A673 (cell line): ENCODE results near the gene PRKG1. TPM values are rescaled to one million over a fixed set of nuclear protein-coding genes. Genes with fewer than 3 reads are reported as not detected.

Experiments
- BruUV-seq: library from RNA; stranded (reverse); fragments of 400-500 nt; replicated peaks from 2 replicates; lab custom pipeline; 2021; lab: Mats Ljungman, UMichigan
- CTCF ChIA-PET: fragments of 300-600 bp; sonication (Branson Sonifier 250); formaldehyde crosslinking; loops from one replicate; lab custom pipeline; 2022; ENCODE audit warnings: antibody characterized with exemption; lab: Charles Lee
- POLR2A ChIA-PET: fragments of 300-600 bp; sonication (Branson Sonifier 250); formaldehyde crosslinking; loops from one replicate; lab custom pipeline; 2022; ENCODE audit warnings: antibody characterized with exemption; ENCODE audit not compliant: low non-redundant PET; lab: Charles Lee
- DNase-seq: peaks from one replicate; pipeline ENCODE4 v3.0.0-alpha.2; 2015; ENCODE audit warnings: low spot score
- H3K27ac ChIP-seq: fragments of 200-600 bp; sonication (generic); 2 replicates; pipeline ENCODE4 v1.5.1; 2016; ENCODE audit warnings: mixed run types, low read depth, mild to moderate bottlenecking, mixed read lengths, antibody characterized with exemption, low read length; ENCODE audit not compliant: poor library complexity, severe bottlenecking
- H3K27me3 ChIP-seq: fragments of 200-600 bp; sonication (generic); replicated peaks from 2 replicates; pipeline ENCODE4 v1.6.1; 2017; ENCODE audit warnings: mixed run types, low read depth, mild to moderate bottlenecking, mixed read lengths, antibody characterized with exemption, low read length; ENCODE audit not compliant: insufficient read depth, poor library complexity
- H3K36me3 ChIP-seq: fragments of 200-600 bp; sonication (generic); 2 replicates; pipeline ENCODE4 v1.6.1; 2016; ENCODE audit warnings: mixed run types, mild to moderate bottlenecking, mixed read lengths, antibody characterized with exemption, low read length; ENCODE audit not compliant: insufficient read depth, poor library complexity, severe bottlenecking
- H3K4me1 ChIP-seq: fragments of 200-600 bp; sonication (generic); 2 replicates; pipeline ENCODE4 v1.6.1; 2017; ENCODE audit warnings: mixed run types, mild to moderate bottlenecking, mixed read lengths, antibody characterized with exemption, low read length; ENCODE audit not compliant: insufficient read depth, poor library complexity, severe bottlenecking
- H3K4me3 ChIP-seq: fragments of 200-600 bp; sonication (generic); 2 replicates; pipeline ENCODE4 v1.5.1; 2016; ENCODE audit warnings: low read depth, mixed run types, mild to moderate bottlenecking, mixed read lengths, low read length; ENCODE audit not compliant: poor library complexity, severe bottlenecking
- H3K9me3 ChIP-seq: fragments of 200-600 bp; sonication (generic); 2 replicates; pipeline ENCODE4 v1.6.1; 2016; ENCODE audit warnings: mixed run types, low read depth, mild to moderate bottlenecking, mixed read lengths, antibody characterized with exemption, low read length; ENCODE audit not compliant: poor library complexity, severe bottlenecking
- EZH2 ChIP-seq: fragments of 200-600 bp; sonication (generic); IDR thresholded peaks from 2 replicates; pipeline ENCODE4 v1.6.1; 2017; ENCODE audit warnings: borderline replicate concordance, low read depth, mild to moderate bottlenecking, mixed read lengths, antibody characterized with exemption, low read length; ENCODE audit not compliant: poor library complexity, severe bottlenecking
- intact Hi-C: fragments of 100-400 bp; cut with micrococcal nuclease; formaldehyde crosslinking; loops from one replicate; pipeline ENCODE4 v1.10.0; 2022; ENCODE audit not compliant: unreplicated experiment
- total RNA-seq: library from RNA; stranded (reverse); gene quantifications from 2 replicates; pipeline ENCODE4 v1.2.3, GENCODE V29; 2021
- TF ChIP-seq, protein P1 (sequence below): fragments of 300-800, 200-600 bp; sonication (generic); conservative IDR thresholded peaks from 2 replicates; pipeline ENCODE4 v1.5.1; 2017; ENCODE audit warnings: low read depth, mild to moderate bottlenecking, antibody characterized with exemption, low read length, moderate library complexity, mixed read lengths

The PRKG1 gene
- total RNA-seq, 1 experiment from 2014 or later = 0.58 TPM

DNA sequence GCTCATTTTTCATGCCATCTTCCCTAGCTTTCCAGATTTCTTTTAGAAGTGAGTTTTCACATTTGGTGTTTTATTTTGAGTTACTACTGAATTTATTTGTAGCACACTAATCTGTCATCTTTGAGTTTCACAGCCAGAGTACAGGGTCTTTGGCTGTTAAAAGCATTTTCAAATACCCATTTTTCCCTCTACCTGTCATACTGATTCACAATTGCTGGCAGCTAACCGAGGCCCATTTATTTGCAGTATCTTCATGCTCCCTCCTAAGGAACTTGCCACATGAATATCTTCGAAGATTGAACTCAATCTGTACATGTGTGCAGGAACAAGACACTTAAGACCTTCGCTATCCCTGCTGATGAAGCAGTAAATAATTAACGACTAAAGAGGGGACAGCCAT is 1194.9 kb downstream of the PRKG1 start:
- no peak for TF ChIP-seq EZH2
- TF ChIP-seq, protein P1, sequence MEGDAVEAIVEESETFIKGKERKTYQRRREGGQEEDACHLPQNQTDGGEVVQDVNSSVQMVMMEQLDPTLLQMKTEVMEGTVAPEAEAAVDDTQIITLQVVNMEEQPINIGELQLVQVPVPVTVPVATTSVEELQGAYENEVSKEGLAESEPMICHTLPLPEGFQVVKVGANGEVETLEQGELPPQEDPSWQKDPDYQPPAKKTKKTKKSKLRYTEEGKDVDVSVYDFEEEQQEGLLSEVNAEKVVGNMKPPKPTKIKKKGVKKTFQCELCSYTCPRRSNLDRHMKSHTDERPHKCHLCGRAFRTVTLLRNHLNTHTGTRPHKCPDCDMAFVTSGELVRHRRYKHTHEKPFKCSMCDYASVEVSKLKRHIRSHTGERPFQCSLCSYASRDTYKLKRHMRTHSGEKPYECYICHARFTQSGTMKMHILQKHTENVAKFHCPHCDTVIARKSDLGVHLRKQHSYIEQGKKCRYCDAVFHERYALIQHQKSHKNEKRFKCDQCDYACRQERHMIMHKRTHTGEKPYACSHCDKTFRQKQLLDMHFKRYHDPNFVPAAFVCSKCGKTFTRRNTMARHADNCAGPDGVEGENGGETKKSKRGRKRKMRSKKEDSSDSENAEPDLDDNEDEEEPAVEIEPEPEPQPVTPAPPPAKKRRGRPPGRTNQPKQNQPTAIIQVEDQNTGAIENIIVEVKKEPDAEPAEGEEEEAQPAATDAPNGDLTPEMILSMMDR = no peak

DNA sequence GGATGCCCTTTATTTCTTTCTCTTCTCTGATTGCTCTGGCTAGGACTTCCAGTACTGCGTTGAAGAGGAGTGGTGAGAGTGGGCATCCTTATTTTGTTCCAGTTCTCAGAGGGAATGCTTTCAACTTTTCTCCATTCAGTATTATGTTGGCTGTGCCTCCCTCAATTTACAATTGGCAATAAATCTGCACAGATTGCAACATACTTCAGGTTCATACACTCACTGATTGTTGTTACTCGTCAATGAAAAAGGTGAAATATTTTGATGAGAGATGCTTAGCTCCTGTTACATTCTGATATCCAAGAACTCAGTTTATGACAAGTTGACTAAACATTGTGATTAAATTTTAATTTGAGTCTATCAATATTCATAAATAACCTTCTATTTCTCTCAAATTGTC is 1201.9 kb downstream of the PRKG1 start:
- intact Hi-C loops = no loop called here
- TF ChIP-seq, protein P1 = no peak
- no peak for TF ChIP-seq EZH2
- POLR2A ChIA-PET = no interaction called here
- BruUV-seq = no TSS peak
- Histone ChIP-seq H3K27me3 (no peaks in the 10 kb centered on the region), H3K4me1 (no peaks in the 10 kb centered on the region), H3K27ac (no peak overlapping the region), H3K4me3 (no peak overlapping the region), H3K9me3 (no peaks in the 10 kb centered on the region), H3K36me3 (no peaks in the 10 kb centered on the region)
- CTCF ChIA-PET = no interaction called here
- DNase-seq = no peak

More for the DNA sequence above, 1194.9 kb downstream of the PRKG1 start:
- POLR2A ChIA-PET = no interaction called here
- Histone ChIP-seq H3K36me3 (no peaks in the 10 kb centered on the region), H3K4me1 (no peaks in the 10 kb centered on the region), H3K27me3 (no peaks in the 10 kb centered on the region), H3K4me3 (no peak overlapping the region), H3K27ac (no peak overlapping the region), H3K9me3 (no peaks in the 10 kb centered on the region)
- intact Hi-C loops = no loop called here
- CTCF ChIA-PET = no interaction called here
- no peak for DNase-seq
- BruUV-seq = no TSS peak

DNA sequence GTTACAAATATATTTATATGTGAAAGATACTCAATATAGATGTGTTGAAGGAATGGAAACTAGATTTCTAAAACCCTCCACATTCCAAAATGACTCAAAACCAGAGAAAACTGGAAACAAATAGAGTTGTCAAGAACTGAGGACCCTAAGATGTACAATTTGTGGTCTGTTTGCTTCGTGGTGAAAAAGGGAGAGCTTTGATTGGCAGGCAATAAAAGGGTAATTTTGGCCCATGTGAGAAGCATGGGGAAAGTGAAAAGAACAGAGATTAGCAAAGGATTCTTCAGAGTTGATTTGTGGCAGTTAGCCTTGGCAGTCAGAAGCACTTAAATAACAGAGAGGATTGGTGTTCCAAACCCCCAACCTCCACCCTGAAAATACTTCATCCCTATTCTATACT is 1202.7 kb downstream of the PRKG1 start:
- BruUV-seq = no TSS peak
- DNase-seq = no peak
- intact Hi-C loops = no loop called here
- H3K4me1 ChIP-seq = no peaks in the 10 kb centered on the region
- H3K9me3 ChIP-seq = no peaks in the 10 kb centered on the region
- TF ChIP-seq EZH2 = no peak
- TF ChIP-seq, protein P1 = no peak
- CTCF ChIA-PET = no interaction called here
- H3K27ac ChIP-seq = no peak overlapping the region
- H3K36me3 ChIP-seq = no peaks in the 10 kb centered on the region
- no peak overlapping the region for H3K4me3 ChIP-seq
- POLR2A ChIA-PET = no interaction called here
- no peaks in the 10 kb centered on the region for H3K27me3 ChIP-seq
